NCI-H2107 (cell line): ENCODE measurements around the gene POLR3K.

Experiments used
- DNase-seq: peaks from one replicate; lab custom pipeline; 2025; lab: John Stamatoyannopoulos, UW

The POLR3K gene

DNA sequence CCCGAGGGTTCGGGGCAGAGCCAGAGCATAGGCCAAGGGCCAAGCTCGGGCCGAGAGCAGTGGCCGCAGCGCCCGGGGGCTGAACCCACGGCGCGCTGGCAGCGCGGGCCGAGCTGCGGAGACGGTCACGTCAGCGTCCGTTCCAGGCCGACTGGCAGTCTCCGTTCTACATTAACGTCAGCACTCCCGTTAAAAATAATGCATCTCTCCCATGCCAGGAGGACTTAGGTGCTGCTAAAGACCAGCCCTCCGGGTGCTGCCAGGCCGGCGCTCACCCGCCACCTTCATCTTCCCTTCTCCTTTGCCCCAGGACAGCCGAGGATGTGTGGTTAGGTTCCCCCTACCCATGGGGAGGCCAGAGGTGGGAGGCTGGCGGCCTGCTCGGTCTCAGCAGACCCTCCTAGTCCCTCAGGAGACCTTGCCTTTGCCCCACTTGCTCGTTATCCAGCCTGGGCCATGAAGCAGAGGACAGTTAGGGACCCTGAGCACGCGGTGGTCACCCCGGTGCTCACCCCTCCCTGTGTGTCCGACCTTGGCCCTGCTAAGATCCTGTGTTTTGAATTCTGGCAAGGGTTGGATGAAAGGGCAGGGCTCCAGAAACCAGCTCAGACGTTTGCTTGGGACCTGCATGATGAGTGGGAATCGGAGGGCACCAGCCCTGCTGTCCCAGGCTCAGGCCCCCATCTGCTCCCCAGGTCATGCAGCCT lies 25.2 kb upstream of the POLR3K start:
- DNase-seq: no peak

DNA sequence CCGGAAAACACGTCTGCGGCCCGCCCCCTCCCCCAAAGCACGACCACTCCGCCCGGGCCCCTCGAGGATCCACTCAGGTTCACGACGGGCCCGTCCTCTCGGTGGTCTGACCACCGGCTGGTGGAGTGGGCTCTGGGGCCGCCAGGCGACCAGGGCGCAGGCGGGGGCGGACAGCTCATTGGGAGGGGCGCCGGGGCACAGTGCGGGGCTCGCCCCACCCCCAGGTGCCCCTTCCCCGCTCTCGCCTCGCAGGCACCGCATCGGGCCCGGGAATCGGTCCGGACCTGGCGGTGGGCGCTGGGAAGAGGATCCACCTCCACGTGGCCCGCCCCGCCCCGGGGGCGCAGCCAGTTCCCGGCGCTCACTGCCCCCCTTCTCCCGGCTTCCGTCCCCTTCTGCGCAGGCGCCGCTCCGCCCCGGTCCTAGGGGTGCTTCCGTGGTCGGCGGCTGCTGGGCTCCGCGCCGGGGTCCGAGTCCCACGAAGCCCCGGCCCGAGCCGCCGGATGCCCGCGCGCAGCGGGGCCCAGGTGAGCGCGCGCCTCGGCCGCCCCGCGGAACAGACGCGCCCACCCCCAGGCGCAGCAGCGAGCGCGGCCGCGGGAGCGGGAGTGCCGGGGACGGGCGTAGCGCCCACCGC lies 24.5 kb upstream of the POLR3K start, which contains the start of gene MPG:
Gene MPG (plus strand): TSS at position 419 of the 637 bp plus-strand sequence. CDS start 85 bp downstream, at position 504.
- DNase-seq: no peak

DNA sequence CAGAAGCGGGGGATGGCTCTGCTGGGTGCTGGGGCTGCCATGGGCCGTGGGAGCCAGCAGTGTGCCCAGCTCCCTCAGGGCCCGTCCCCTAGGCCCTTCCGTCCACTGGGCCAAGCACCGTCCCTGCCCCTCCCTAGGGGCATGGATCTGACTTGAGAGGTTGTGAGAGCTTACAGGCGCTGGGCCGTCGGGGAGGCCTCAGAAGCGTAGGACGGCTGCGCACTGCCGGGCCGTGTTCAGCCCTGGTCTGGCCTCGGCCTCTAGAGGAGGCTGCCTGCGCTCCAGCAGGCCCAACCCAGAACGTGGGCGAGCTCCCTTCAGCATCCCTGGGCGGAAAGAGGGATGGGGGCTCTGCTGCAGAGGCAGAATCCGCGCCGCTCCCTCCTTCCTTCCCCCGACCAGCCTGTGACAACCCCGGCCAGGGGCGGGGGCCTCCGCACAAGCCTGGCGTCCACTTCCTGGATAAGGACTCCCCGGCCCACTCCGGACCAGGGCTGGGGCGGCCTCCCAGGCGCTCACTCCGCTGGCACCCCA lies 23.9 kb upstream of the POLR3K start:
- no peak for DNase-seq

DNA sequence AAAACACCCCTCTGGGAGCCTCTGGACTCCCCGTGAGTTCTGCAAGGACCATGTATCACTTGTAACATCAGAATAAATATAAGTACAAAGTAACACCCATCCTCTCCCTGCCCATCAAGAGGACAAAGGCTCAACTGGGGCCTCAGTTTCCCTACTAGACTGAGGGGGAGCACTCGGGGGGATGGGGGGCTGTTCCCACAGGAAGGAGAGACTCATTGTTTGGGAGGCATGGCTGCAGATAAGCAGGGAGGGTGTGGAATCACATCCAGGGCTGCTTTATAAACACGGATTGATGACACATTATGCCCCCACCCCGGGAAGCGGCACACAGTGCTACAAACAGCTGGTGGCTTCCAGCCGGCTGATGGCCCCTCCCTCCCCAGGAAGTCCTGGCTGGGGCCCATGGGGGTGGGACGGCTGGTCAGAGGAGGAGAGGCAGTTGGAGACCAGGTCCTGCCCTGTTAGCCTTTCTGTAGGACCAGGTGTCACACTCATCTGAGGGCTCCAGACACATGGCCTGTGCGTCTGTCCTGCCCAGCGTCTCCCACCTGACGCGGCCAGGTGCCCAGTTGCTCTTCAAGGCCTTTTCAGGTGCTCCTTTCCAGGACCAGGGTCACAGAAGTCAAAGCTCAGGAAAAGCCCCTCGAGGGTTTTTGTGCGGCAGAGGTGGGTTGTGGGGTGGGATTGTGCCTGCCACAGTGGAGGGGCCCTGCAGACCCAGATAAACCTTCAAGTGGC lies 23.3 kb upstream of the POLR3K start:
- DNase-seq: no peak

GRCh38 chr16:75580-76501 lies 22.4 kb upstream of the POLR3K start:
- no peak for DNase-seq

DNA sequence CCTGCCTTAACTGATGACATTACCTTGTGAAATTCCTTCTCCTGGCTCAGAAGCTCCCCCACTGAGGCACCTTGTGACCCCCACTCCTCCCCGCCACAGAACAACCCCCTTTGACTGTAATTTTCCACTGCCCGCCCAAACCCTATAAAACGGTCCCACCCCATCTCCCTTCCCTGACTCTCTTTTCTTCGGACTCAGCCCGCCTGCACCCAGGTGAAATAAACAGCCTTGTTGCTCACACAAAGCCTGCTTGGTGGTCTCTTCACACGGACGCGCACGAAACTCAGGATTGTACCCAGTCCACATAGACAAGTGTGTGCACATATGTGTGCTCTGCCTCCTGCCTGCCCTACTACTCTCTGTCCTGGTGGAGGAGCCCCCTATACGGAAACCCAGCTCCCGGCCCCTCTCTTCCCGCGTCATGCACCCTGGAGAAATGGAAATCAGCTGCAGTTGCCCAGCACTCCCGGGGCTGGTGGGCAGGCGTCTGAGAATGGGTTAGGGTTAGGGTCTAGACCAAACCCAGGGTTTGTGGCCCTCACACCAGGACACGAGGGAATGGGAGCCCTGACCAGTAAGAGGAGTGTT lies 21.4 kb upstream of the POLR3K start:
- no peak for DNase-seq

- DNase-seq: no peak
These were observed 20.8 kb upstream of the POLR3K start for GRCh38 chr16:74051-74746.

DNA sequence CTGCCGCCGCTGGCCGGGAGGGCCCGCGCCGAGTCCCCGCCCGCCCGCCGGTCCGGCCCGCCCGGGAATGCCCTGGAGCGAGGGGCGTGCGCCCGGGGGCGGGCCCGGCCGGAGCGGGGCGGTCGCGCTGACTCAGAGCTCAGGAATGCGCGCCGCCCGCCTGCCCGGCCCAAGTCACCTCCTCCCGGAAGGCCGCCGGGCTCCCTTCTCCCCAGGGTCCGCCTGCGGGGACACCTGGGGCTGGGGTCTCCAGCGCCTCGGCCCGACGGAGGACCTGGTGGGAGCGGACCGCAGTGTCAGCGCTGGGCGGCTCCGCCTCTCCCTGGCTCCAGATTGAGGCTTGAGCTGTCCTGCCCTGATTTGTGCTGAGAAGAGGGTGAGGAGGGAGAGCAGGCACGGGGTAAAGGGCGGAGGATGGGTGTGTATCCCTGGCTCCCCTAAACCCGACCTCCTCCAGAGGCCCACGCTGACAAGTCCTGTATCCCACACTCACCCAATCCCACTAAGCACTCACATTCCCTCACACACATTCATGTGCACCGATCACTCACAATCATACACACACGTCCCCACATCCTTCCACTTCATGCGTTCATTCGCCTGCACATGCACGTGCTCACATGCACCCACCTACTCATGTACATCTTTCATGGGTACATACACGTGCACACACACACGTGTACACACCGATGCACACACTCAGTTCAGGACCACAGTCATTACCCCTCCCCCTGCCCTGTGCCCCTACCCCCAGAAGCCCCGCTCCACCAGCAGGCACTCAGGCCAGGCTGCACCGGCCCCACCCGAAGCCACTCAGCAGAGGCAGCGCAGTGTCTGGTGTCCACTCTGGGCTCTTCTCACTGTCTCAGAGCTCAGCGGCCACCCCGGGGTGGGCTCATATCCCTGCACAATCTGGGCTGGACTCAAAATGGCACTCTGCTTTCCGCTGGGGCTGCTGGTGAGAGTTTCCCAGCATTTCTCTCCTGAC lies 19.4 kb upstream of the POLR3K start, which contains the start of gene RHBDF1:
Gene RHBDF1 (minus strand): TSS at position 71 of the 988 bp plus-strand sequence. CDS start 7,616 bp downstream, outside the sequence.
- no peak for DNase-seq

DNA sequence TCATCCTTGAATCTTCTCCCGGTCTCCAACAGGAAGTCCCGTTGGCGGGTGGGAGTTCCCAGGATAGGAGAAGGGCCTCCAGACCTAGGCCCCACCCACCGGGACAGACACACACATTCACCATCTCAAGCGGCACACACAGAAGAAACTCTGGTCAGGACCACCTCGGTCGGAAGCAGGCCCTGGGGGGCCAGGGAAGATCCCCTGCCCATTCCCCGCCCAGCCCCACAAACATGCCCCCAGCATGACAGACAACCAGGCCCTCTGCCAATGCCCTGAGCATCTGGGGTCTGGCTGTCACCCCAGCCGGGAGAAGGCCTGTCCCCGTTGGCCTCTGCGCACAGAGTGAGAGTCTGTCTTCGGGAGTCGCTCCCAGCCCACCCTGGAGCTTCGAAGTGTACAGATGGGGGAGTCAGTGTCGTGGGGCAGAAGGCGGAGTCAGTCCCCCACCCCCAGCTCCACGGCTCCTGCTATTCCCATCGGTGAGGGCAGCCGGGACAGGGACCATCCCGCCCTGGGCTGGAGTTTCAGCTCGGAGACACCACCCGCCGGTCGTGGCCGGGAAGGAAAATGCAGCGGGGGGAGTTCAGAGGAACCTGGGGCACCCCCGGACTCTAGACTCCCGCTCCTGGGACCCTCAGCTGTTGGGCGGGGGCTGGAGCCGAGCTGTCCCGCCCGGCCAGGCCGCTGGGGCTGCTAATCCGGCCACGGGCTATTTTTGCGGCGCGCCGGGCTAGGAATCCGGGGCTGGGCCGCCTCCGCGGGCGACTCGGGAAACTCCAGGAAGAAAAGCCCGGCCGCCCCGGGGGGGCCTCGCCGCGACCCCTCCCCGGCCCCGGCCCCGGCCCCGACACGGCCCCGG lies 18.4 kb upstream of the POLR3K start:
- no peak for DNase-seq

GRCh38 chr16:71210-71539 lies 17.8 kb upstream of the POLR3K start:
- DNase-seq: no peak

DNA sequence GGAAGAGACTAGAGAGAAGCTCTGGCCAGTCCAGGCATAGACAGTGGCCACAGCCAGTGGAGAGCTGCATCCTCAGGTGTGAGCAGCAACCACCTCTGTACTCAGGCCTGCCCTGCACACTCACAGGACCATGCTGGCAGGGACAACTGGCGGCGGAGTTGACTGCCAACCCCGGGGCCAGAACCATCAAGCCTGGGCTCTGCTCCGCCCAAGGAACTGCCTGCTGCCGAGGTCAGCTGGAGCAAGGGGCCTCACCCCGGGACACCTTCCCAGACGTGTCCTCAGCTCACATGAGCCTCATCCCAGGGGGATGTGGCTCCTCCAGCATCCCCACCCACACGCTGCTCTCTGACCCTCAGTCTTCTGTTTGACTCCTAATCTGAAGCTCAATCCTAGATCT lies 15.8 kb upstream of the POLR3K start:
- DNase-seq: no peak

DNA sequence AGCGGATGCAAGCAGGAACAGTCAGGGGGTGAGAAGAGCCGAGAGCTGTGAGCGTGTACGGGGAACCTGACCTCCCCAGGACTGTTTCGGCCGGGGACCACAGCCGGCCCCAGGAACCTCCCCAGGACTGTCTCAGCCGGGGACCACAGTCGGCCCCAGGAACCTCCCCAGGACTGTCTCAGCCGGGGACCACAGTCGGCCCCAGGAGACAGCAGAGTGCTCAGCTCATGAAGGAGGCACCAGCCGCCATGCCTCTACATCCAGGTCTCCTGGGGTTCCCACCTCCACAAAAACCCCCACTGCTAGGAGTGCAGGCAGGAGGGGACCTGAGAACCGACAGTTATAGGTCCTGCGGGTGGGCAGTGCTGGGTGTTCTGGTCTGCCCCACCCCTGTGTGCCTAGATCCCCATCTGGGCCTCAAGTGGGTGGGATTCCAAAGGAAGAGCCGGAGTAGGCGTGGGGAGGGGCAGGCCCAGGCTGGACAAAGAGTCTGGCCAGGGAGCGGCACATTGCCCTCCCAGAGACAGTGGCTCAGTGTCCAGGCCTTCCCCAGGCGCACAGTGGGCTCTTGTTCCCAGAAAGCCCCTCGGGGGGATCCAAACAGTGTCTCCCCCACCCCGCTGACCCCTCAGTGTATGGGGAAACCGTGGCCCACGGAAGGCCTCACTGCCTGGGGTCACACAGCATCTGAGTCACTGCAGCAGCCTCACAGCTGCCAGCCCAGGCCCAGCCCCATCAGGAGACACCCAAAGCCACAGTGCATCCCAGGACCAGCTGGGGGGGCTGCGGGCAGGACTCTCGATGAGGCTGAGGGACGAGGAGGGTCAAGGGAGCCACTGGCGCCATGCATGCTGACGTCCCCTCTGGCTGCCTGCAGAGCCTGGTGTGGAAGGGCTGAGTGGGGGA lies 14.7 kb upstream of the POLR3K start:
- no peak for DNase-seq

GRCh38 chr16:67183-67791 lies 13.9 kb upstream of the POLR3K start:
- no peak for DNase-seq

DNA sequence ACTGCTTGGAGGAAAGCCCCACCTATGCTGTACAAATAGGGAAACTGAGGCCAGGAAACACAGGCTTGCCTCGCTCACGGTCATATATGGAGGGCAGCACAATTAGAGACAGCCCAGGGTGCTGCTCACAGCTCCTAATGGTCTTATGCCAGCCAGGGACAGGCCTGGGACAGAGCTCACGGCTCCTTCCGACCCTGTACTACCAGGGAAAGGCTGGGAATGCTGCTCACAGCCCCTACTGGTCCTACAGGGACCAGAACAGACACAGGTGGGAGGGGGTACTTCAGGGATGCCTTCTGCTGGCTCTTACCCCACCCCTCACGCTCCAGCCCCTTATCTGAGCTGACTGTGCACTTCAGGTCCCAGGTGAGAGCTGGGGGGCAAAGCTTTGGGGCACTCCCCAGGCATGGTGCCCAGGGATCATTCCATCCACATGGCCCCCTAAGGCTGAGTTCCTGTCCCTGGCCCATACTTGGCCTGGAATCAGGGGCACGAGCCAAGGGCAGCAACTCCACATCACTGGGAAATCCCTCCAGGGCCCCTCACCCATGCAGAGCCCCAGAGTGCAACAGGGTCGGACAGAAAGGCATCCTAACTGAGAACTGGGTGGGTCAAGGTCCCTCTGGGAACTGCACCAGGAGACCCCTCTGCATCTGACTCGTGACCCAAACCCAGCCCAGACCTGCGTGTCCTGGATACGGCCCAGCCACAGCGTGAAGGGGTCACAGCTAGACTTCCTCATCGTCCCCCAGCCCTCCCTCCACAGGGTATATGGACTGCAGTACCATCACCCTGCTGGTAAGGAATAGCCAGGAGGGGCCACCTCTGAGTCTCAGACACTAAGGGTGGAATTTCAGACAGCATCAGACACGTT lies 13.1 kb upstream of the POLR3K start:
- DNase-seq: no peak

DNA sequence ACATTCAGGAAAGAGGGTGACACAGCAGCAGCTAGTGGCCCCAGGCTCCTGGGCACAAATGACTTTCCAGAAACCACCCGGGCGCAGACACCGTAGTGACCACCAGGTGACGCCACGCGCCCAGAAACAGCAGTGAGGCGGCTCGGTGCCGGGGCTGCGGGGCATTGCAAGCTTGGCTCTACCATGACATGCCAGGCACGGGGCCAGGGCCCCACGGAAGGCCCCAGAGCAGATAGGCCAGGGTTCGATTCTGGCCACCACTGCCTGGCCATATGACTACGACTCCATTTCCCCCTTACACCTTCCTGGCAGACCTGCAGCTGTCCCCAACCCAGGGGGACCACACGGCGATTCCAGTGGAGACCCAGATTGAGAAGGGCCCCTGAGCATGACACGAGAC lies 12.3 kb upstream of the POLR3K start:
- peak; percentile 82 for DNase-seq

- no peak for DNase-seq
These were observed 11.5 kb upstream of the POLR3K start for GRCh38 chr16:64914-65255.
